HL-60/S4 treated with retinoic acid at 250 ng/mL for 4 days and 3 days (cell line): Measurements from ENCODE around the gene AP2B1.
"Not testable (repeated sequence)": the region's sequence is repeated elsewhere in the genome, so short reads cannot be mapped to it uniquely, and the experiment has no call there.

Experiments used
- in situ Hi-C: fragments of 300-500 bp; cut with MboI; formaldehyde crosslinking; loops from 2 replicates; pipeline ENCODE4 v1.7.0; 2022; ENCODE audit warnings: low sequenced_read_pairs

The AP2B1 gene

GRCh38 chr17:35587074-35587961 lies at the start of gene AP2B1:
Gene AP2B1, plus strand, starts transcription at chr17:35587322. Its CDS starts 6,709 bp downstream, at chr17:35594031.
- in situ Hi-C loops: no loop called here

- in situ Hi-C loops: loop anchor here (10.0 to 25.0 kb wide), 2 partner anchors 223 to 375 kb away; no protein-coding TSS in a partner anchor
Observed at GRCh38 chr17:35537601-35538141, 49.5 kb upstream of the AP2B1 start, which contains the start of gene SLFN12L. Gene SLFN12L, minus strand, starts transcription at chr17:35537678. Its CDS starts 15,314 bp downstream, at chr17:35522364.

GRCh38 chr17:35539659-35540026 lies 47.5 kb upstream of the AP2B1 start:
- in situ Hi-C loops: loop anchor here (10.0 to 25.0 kb wide), 2 partner anchors 225 to 377 kb away; no protein-coding TSS in a partner anchor

GRCh38 chr17:35540589-35541404 lies 46.3 kb upstream of the AP2B1 start:
- in situ Hi-C loops: loop anchor here (25.0 kb wide), 1 partner anchor 378 kb away; no protein-coding TSS in a partner anchor

- in situ Hi-C loops: loop anchor here (25.0 kb wide), 1 partner anchor 379 kb away; no protein-coding TSS in a partner anchor
Observed at GRCh38 chr17:35541434-35541833, 45.7 kb upstream of the AP2B1 start.

- in situ Hi-C loops: loop anchor here (25.0 kb wide), 1 partner anchor 381 kb away; no protein-coding TSS in a partner anchor
Observed at GRCh38 chr17:35542990-35543389, 44.1 kb upstream of the AP2B1 start.

GRCh38 chr17:35543856-35544255 lies 43.3 kb upstream of the AP2B1 start:
- in situ Hi-C loops: loop anchor here (25.0 kb wide), 1 partner anchor 382 kb away; no protein-coding TSS in a partner anchor

GRCh38 chr17:35545150-35545549 lies 42.0 kb upstream of the AP2B1 start:
- in situ Hi-C loops: loop anchor here (25.0 kb wide), 1 partner anchor 383 kb away; no protein-coding TSS in a partner anchor

GRCh38 chr17:35546487-35546886 lies 40.6 kb upstream of the AP2B1 start:
- in situ Hi-C loops: loop anchor here (25.0 kb wide), 1 partner anchor 384 kb away; no protein-coding TSS in a partner anchor

GRCh38 chr17:35548208-35548810 lies 38.8 kb upstream of the AP2B1 start:
- in situ Hi-C loops: loop anchor here (25.0 kb wide), 1 partner anchor 386 kb away; no protein-coding TSS in a partner anchor

GRCh38 chr17:35548978-35549377 lies 38.1 kb upstream of the AP2B1 start:
- in situ Hi-C loops: loop anchor here (25.0 kb wide), 1 partner anchor 387 kb away; no protein-coding TSS in a partner anchor

- in situ Hi-C loops: no loop called here
Observed at GRCh38 chr17:35553310-35553709, 33.8 kb upstream of the AP2B1 start.

- in situ Hi-C loops: no loop called here
Observed at GRCh38 chr17:35554668-35555067, 32.5 kb upstream of the AP2B1 start.

GRCh38 chr17:35555691-35556090 lies 31.4 kb upstream of the AP2B1 start:
- in situ Hi-C loops: no loop called here

- in situ Hi-C loops: no loop called here
Observed at GRCh38 chr17:35557353-35557752, 29.8 kb upstream of the AP2B1 start.

- in situ Hi-C loops: no loop called here
Observed at GRCh38 chr17:35559495-35560210, 27.5 kb upstream of the AP2B1 start.

GRCh38 chr17:35560703-35561102 lies 26.4 kb upstream of the AP2B1 start, which contains the start of gene SLFN14:
Gene SLFN14, minus strand, starts transcription at chr17:35560819. Its CDS starts 2,757 bp downstream, at chr17:35558062.
- in situ Hi-C loops: no loop called here

GRCh38 chr17:35563181-35563580 lies 23.9 kb upstream of the AP2B1 start:
- in situ Hi-C loops: not testable (repeated sequence)

GRCh38 chr17:35566968-35567367 lies 20.2 kb upstream of the AP2B1 start:
- in situ Hi-C loops: no loop called here
